HG02970 (cell line): ENCODE measurements around the gene CASP9.
"Not testable (repeated sequence)": the region's sequence is repeated elsewhere in the genome, so short reads cannot be mapped to it uniquely, and the experiment has no call there.

Experiments used
- ATAC-seq: cut with Tn5 transposase; IDR thresholded peaks from one replicate; pipeline ENCODE4 v1.9.1; 2021; ENCODE audit warnings: mild to moderate bottlenecking, moderate library complexity, moderate number of reproducible peaks; ENCODE audit not compliant: unreplicated experiment, low FRiP score

The CASP9 gene

DNA sequence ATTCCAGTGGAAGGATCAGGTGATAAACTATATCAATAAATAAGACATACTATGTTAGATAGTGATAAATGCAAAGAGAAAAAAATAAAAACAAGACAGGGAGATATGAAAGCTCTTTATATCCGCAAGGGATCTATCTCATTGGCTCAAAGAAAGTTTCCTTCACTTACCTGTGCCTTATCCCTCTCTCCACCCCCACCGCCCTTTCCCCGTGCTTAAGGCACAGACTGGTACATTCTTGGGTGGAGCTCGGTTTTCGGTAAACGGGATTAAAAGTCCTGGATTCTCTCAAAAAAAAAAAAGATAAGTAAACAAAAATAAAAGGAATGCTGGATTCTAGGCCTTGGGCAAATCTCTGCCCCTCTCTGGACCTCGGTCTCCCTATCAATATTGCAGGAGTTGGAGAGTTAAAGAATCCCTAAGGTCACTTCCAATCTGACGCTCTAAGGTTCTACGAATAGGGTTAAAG, 2.0 kb upstream of the CASP9 start:
- ATAC-seq: no peak

DNA sequence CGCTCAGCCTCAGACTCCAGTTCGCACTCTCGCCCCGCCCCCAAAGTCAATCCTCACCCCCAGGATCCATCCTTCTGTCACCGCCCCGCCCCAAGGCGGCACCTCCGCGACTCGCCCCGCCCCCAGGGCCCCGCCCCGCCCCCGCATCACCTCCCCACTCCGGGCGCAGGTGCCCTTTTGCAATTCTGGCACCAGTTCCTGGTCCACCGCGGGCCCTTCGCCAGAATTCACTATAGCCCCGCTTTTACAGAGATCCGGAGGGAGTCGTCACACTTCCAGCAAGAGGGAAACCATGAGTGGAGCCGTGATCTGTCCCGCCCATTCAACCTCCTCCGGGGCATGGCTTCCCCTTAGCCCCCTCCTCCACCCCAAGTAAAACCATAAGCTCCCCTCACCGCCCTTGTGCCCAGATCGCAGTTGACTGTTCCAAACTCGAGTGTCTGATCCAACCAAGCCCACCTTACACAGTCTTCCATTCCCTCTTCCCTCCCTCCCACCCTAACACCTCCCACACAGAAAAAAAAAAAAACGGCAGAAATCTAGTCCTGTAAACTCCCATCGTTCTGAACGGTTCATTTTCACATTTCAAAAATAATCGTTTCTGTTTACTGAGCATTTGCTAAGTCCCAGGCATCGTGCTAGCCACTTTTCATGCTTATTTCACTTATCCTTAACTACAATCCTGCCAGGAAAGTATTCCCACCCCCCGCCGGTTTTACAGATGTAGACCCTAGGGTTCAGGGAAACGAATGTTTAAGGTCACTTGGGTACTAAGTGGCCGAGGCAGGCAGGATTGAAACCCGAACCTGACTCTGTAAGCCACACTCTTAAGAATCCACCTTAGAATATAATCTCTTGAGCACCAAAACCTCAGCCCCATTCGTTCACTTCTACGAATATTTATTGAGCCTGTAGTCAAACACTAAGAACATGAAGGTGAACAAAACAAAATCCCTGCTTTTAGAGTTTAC, 1.3 kb upstream of the CASP9 start:
- ATAC-seq: peak; percentile 49

DNA sequence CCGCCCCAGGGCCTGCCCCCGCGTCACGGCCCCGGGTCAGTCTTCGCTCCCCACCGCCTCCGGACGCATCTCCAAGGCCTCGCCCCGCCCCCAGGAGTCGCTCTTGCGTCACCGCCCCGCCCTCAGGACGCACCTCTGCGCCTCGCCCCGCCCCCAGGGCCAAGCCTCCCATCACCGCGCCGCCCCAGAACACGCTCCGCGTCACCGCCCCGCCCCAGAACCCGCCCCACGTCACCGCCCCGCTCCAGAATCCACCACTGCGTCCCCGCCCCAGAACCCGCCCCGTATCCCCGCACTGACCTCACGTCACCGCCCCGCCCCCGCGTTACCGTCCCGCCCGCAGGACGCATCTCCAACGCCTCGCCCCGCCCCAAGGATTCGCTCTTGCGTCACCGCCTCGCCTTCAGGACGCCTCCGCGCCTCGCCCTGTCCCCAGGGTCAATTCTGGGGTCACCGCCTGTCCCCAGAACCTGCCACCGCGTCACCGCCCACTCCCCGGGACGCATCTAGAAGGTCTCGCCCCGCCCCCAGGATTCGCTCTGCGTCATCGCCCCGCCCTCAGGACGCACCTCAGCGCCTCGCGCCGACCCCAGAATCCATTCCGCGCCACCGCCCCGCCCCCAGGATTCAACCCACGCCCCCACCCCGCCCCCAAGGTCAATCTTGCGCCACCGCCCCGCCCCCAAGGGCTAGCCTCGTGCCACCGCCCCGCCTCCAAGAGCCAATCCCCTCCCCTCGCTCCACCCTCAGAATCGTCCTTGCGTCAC, 451 bp upstream of the CASP9 start:
- peak; percentile 44 for ATAC-seq

- ATAC-seq: no peak
Measured at GRCh38 chr1:15523104-15524020, 653 bp downstream of the CASP9 start.

DNA sequence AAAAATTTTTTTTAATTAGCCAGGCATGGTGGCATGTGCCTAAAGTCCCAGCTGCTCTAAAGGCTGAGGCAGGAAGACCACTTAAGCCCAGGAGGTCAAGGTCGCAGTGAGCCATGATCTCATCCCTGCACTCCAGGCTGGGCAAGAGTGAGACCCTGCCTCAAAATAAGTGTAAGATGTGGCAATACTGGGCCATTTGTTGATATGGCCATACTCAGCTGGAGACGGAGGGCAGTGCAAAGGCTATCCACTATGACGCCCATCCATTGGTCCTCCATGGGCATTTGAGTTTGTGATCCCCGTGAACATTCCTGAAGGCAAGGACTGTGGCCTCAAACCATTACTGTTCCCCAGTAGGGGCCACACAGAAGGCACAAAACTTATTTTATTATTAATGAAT, 1.5 kb downstream of the CASP9 start:
- ATAC-seq: no peak

DNA sequence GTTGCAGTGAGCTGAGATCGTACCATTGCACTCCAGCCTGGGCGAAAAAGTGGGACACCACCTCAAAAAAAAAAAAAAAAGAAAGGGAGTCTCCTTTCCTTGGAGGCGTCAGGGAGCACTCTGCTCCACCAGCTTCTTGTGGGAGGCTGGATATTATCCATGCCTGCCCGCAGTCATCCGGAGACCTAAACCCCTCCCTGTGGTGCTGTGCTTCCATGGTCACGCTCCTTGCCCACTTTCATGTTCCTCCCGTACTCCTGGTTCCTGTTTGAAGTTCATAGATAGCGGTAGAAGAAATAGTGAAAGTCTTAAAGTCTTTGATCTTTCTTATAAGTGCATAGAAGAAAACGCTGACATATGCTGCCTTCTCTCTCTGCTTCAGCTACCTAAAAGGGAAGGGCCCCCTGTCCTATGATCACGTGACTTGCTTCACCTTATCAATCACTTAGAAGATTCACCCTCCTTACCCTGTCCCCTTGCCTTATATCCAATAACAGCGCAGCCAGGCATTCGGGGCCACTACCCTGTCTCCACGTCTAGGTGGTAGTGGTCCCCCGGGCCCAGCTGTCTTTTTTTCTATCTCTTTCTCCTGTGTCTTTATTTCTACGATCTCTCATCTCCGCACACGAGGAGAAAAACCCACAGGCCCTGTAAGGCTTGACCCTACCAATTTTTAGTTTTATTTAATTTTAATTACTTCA, 2.7 kb downstream of the CASP9 start:
- ATAC-seq: not testable (repeated sequence)

- ATAC-seq: no peak
Measured at GRCh38 chr1:15519625-15520024, 4.4 kb downstream of the CASP9 start.

- no peak for ATAC-seq
Measured at GRCh38 chr1:15515022-15515663, 8.9 kb downstream of the CASP9 start.

GRCh38 chr1:15514557-15514956, 9.5 kb downstream of the CASP9 start:
- not testable (repeated sequence) for ATAC-seq

DNA sequence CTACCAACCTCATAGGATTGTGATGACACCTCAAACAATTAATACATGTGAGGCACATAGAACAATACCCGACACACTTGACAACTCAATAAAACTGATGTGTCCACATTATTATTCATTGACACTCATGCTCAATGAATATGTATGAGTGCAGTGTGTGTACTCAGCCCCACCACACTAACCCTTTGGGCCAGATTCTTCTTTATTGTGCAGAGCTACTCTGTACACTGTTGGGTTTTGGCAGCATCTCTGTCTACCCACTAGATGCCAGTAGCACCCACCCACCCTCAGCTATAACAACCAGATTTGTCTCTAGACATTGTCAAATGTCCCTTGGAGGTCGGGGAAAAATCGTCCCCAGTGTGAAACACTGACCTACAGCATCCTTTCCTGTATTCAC, 10.1 kb downstream of the CASP9 start:
- ATAC-seq: no peak

GRCh38 chr1:15513192-15513591, 10.8 kb downstream of the CASP9 start:
- ATAC-seq: no peak

- no peak for ATAC-seq
Measured at GRCh38 chr1:15510611-15511405, 13.2 kb downstream of the CASP9 start.

DNA sequence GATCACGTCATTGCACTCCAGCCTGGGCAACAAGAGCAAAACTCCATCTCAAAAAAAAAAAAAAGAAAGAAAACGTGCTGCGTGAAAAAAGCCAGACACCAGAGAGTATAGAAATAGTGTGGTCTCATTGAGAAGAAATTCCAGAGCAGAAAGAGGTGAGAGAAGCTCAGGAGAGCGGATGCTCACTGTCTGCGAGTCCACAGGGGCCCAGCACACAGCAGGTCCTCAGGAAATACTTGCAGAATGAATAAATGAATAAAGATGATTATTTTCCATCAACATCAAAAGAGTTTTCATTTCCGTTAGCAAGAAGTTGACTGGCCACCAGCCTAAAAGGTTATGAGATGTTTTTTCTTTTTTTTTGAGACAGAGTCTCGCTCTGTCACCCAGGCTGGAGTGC, 14.4 kb downstream of the CASP9 start:
- no peak for ATAC-seq

GRCh38 chr1:15508700-15509487, 15.1 kb downstream of the CASP9 start:
- no peak for ATAC-seq

GRCh38 chr1:15507278-15507677, 16.7 kb downstream of the CASP9 start:
- ATAC-seq: no peak

- no peak for ATAC-seq
Measured at GRCh38 chr1:15506831-15507230, 17.2 kb downstream of the CASP9 start.

DNA sequence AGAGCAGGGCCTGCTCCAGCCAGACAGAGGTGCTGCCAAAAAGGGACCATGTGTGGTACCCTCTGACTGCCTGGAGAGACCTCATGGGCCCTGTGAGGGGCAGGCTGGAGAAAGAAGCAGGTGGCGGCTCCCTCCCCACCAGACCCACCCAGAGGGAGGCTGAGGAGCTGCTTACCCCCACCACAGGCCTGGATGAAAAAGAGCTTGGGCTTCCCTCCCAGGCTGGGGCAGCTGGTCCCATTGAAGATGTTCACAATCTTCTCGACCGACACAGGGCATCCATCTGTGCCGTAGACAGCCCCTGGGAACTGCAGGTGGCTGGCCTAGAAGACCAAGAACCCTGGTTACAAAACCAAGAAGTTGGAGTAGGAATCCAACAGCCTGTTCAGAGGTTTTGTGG, 19.6 kb downstream of the CASP9 start:
- ATAC-seq: no peak
